PC-3 (cell line): ENCODE measurements around the gene PLA2G2A.

Source experiments
- EZH2 ChIP-seq: fragments of 300-600 bp; sonication (generic); IDR thresholded peaks from one replicate; pipeline ENCODE4 v1.6.1; 2017; ENCODE audit warnings: antibody characterized with exemption, mild to moderate bottlenecking, low read length; ENCODE audit not compliant: unreplicated experiment
- TF ChIP-seq, protein P1 (sequence below): fragments of 300-600 bp; sonication (generic); conservative IDR thresholded peaks from 2 replicates; pipeline ENCODE4 v1.5.1; 2017; ENCODE audit warnings: antibody characterized with exemption, low read depth, mild to moderate bottlenecking, low read length

DNA sequence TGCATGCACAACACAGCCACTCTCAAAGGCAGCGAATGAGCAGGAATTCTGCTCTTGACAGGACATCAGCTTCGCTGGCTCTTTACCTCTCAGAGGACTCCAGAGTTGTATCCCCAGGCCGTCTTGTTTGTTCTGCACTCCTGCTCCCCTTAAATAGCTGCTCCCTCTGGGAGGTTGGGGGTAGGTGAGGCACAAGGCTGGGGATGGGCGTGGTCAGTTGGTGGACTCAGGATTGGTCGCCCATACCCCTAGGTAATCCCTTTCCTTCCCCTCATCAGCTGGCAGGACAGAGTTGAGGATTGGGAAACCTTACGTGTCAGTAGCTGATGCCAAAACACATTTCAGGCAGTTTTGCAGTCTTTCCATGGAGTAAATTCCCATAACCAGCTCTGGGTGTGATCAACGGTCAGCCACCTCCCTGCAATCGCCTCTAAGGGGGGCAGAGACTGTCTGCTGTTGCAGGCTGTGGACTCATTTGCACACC, at the start of gene PLA2G2A:
- TF ChIP-seq, protein P1, sequence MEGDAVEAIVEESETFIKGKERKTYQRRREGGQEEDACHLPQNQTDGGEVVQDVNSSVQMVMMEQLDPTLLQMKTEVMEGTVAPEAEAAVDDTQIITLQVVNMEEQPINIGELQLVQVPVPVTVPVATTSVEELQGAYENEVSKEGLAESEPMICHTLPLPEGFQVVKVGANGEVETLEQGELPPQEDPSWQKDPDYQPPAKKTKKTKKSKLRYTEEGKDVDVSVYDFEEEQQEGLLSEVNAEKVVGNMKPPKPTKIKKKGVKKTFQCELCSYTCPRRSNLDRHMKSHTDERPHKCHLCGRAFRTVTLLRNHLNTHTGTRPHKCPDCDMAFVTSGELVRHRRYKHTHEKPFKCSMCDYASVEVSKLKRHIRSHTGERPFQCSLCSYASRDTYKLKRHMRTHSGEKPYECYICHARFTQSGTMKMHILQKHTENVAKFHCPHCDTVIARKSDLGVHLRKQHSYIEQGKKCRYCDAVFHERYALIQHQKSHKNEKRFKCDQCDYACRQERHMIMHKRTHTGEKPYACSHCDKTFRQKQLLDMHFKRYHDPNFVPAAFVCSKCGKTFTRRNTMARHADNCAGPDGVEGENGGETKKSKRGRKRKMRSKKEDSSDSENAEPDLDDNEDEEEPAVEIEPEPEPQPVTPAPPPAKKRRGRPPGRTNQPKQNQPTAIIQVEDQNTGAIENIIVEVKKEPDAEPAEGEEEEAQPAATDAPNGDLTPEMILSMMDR = no peak
- TF ChIP-seq EZH2 = no peak
